Neuron (in vitro differentiated cells): ENCODE results near the gene KCNMB3.

ENCODE experiments used
- H2AFZ ChIP-seq: one replicate; pipeline ENCODE4 v1.6.1; 2013; ENCODE audit warnings: low read depth, mild to moderate bottlenecking, inconsistent platforms, low read length, moderate library complexity
- H3K27me3 ChIP-seq: one replicate; pipeline ENCODE4 v1.6.1; 2013; ENCODE audit warnings: low read length; ENCODE audit not compliant: insufficient read depth
- H3K36me3 ChIP-seq: one replicate; pipeline ENCODE4 v1.6.1; 2013; ENCODE audit warnings: low read length; ENCODE audit not compliant: insufficient read depth
- H3K4me1 ChIP-seq: one replicate; pipeline ENCODE4 v1.6.1; 2013; ENCODE audit warnings: low read length; ENCODE audit not compliant: insufficient read depth
- H3K4me3 ChIP-seq: 2 replicates; pipeline ENCODE4 v1.5.1; 2013; ENCODE audit warnings: mild to moderate bottlenecking, low read length, moderate library complexity
- H3K9me3 ChIP-seq: one replicate; pipeline ENCODE4 v1.6.1; 2013; ENCODE audit warnings: low read length

The KCNMB3 gene, protein sequence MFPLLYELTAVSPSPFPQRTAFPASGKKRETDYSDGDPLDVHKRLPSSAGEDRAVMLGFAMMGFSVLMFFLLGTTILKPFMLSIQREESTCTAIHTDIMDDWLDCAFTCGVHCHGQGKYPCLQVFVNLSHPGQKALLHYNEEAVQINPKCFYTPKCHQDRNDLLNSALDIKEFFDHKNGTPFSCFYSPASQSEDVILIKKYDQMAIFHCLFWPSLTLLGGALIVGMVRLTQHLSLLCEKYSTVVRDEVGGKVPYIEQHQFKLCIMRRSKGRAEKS

DNA sequence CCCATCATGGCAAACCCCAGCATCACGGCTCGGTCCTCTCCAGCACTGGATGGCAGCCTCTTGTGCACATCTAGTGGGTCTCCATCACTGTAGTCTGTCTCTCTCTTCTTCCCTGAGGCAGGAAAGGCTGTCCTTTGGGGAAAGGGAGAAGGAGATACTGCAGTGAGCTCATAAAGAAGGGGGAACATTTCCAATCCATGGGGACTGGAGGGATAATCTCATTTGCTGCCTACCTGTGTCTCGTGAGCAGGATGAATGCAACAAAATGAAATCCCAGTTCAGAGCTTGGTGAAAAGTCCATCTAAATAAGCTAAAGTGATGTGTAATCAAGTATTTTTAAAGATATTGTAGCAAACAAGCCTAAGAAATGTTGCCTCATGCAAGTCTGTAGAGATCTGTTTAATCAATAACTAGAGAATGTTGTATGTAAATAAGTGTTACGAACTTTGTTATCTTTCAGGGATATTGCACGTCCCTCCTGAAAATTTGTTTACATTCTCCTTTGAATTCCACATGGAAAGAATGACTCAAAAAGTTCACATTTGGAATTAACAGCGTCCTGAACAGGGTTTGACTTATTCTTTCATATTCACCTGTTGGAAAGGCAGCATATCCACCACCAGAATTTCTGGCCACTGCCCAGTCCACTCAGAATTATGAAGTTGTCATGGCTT is at the start of gene KCNMB3:
TSS of gene KCNMB3 (minus strand) at position 312 of the 674 bp plus-strand sequence. CDS start at position 188, 124 bp downstream.
- H3K27me3 ChIP-seq, result no peaks in the 10 kb centered on the region
- no peak within 1 kb of the TSS for H3K4me3 ChIP-seq
- H2AFZ ChIP-seq, result no peak within 1 kb of the TSS
- no peaks in the 10 kb centered on the region for H3K9me3 ChIP-seq
- H3K36me3 ChIP-seq, result no peaks in the 10 kb centered on the region
- no peaks in the 10 kb centered on the region for H3K4me1 ChIP-seq

DNA sequence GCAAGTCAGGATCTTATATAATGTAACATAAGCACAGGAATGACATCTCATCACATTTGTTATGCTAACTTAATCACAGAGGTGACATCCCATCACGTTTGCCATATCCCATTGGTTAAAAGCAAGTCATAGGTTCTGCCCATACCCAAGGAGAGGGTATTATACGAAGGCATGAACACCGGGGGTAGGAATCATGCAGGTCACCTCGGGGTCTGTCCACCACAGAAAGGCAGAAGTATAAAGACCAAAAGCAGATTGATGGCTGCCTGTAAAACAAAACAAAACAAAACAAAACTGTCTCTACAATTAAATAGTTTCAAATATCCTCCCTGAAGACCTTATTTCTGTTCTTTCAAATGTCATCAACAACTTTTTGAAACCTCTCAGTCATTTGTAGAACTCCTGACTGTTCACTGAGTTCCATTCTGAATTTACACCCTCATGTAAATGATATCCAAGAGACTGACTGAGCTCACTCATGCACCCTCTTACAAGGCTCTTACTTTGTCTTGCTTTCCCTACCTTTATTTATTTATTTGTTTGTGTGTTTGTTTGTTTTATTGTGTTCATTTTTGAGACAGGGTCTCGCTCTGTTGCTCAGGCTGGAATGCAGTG is 49.2 kb upstream of the KCNMB3 start:
- Histone ChIP-seq H3K4me3 (no peak overlapping the region), H3K27me3 (no peaks in the 10 kb centered on the region), H2AFZ (no peak overlapping the region), H3K36me3 (no peaks in the 10 kb centered on the region), H3K4me1 (peaks cover 3% of the 10 kb centered on the region), H3K9me3 (no peaks in the 10 kb centered on the region)

DNA sequence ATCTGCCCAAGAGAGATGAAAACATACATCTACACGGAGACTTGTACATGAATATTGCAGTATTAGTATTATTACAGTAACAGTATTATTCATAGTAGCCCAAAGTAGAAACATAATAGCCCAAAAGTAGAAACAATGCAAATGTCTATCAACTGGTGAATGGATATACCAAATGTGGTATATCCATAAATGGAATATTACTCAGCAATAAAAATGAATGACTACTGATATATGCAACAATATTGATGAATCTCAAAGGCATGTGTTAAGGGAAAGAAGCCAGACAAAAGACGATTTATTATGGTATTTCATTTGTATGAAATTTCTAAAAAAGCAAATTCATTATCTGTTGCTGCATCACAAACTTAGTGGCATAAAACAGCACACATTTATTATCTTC is 48.4 kb upstream of the KCNMB3 start:
- Histone ChIP-seq H3K4me1 (no peaks in the 10 kb centered on the region), H3K36me3 (no peaks in the 10 kb centered on the region), H3K27me3 (no peaks in the 10 kb centered on the region), H2AFZ (no peak overlapping the region), H3K4me3 (no peak overlapping the region), H3K9me3 (no peaks in the 10 kb centered on the region)

DNA sequence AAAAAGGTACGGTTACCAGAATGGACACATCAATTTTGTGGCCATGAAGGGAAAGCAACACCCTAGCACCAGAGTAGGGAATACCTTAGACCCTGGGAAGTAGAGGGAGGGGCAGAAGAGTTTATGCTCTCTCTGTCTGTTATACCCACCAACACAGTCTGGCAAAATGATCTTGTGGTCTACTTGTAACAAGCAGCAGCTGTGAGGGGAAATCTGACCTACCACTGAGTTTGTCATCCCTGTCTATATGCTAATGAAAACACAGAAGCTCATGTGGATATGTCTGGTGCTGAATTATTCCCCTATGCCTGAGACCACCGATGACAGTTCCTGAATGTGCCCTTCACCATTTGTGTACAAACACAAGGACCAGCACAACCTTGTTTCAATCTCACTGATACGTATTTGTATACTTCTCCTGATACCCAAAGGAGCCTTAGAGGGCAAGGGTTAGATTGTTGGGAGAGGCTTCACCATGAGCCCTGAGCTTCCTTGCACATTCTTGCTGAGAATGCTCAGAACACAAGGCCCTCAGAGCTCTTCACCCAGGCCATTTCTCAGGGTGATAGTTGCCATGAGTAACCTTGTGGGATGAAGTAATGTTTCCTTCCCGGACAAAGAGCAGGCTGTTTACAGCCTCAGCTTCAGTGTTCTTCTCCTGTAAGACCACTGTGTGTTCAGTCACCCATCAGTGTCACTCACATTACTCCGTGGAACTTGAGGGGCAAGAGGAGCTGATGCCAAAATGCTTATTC is 47.2 kb upstream of the KCNMB3 start:
- no peak overlapping the region for H2AFZ ChIP-seq
- H3K4me1 ChIP-seq, result no peaks in the 10 kb centered on the region
- no peak overlapping the region for H3K4me3 ChIP-seq
- no peaks in the 10 kb centered on the region for H3K27me3 ChIP-seq
- no peaks in the 10 kb centered on the region for H3K36me3 ChIP-seq
- H3K9me3 ChIP-seq, result no peaks in the 10 kb centered on the region

DNA sequence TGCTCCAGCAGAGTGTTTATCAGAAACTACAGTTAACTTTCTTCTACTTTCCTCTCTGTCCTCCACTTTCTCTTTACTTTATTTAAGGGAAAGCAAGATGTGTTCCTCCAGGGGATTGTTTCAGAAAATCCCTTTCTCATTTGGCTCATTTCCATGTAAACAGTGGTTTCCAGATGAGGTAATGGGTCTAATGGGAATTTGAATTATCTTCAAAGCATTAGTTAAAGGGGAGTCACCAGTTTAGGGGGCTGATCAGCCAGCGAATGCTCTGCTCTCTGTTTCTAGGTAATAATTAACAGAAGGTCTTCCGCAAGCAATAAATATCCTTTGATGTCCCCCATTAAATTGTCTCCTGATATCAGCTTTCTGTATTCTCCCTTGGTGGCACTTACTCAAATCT is 41.5 kb upstream of the KCNMB3 start:
- H3K9me3 ChIP-seq, result no peaks in the 10 kb centered on the region
- no peaks in the 10 kb centered on the region for H3K4me1 ChIP-seq
- no peaks in the 10 kb centered on the region for H3K27me3 ChIP-seq
- no peak overlapping the region for H3K4me3 ChIP-seq
- no peaks in the 10 kb centered on the region for H3K36me3 ChIP-seq
- no peak overlapping the region for H2AFZ ChIP-seq

DNA sequence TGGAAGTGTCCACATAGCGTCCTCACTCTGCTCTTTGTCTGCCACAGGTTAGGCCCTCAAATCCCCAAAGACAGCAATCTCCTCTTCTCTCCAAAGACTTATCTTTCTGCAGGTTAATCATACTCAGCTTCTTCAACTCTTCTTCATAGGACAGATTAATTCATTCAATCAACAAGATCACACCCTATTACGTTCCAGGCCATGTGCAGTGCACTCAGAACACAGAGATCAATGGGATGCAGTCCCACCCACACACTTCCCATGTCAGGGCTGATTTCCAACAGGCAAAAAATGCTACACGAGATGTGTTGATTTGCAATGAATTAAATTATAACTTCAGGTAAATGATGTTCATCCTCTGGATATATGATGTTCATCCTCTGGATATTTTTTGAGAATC is 38.4 kb upstream of the KCNMB3 start:
- no peaks in the 10 kb centered on the region for H3K4me1 ChIP-seq
- no peaks in the 10 kb centered on the region for H3K36me3 ChIP-seq
- H3K4me3 ChIP-seq, result no peak overlapping the region
- no peaks in the 10 kb centered on the region for H3K9me3 ChIP-seq
- no peaks in the 10 kb centered on the region for H3K27me3 ChIP-seq
- no peak overlapping the region for H2AFZ ChIP-seq

DNA sequence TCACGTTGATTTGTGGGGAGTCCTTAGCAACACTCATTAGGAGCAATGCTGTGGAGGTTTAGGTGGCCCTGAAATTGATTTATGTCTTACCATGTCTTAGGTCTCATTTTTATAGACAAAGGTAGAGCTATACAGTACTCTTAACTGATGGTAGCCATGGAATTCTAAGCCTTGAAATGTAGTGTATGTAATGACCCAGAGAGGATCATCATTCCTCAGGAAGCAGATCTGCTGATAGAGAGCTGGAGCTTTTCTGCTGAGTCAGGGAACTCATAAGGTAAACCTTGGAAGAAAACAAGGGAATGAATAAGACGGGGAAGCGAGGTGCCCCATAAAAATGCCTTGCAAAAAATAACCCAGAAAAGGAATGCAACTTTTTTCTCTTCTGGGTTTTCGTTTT is 37.9 kb upstream of the KCNMB3 start:
- H3K9me3 ChIP-seq, result no peaks in the 10 kb centered on the region
- no peaks in the 10 kb centered on the region for H3K4me1 ChIP-seq
- H3K36me3 ChIP-seq, result no peaks in the 10 kb centered on the region
- H2AFZ ChIP-seq, result no peak overlapping the region
- no peaks in the 10 kb centered on the region for H3K27me3 ChIP-seq
- no peak overlapping the region for H3K4me3 ChIP-seq

DNA sequence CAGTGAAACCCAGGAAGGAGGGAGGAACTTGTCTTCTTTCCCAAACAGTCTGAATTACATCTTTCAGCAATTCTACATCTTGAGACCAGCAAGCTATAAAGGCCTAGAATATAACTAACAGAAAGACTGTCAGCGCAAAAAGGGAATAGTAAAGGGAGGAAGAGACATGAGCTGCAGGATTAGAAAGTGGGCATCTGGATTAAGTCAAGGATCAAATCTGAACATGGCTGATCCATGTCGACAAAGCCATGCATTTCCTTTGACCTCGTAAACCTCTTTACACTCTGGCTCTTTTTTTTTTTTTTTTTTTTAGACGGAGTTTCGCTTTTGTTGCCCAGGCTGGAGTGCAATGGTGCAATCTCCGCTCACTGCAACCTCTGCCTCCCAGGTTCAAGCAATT is 35.4 kb upstream of the KCNMB3 start:
- Histone ChIP-seq H3K9me3 (no peaks in the 10 kb centered on the region), H3K27me3 (no peaks in the 10 kb centered on the region), H3K4me1 (no peaks in the 10 kb centered on the region), H2AFZ (no peak overlapping the region), H3K4me3 (no peak overlapping the region), H3K36me3 (no peaks in the 10 kb centered on the region)

DNA sequence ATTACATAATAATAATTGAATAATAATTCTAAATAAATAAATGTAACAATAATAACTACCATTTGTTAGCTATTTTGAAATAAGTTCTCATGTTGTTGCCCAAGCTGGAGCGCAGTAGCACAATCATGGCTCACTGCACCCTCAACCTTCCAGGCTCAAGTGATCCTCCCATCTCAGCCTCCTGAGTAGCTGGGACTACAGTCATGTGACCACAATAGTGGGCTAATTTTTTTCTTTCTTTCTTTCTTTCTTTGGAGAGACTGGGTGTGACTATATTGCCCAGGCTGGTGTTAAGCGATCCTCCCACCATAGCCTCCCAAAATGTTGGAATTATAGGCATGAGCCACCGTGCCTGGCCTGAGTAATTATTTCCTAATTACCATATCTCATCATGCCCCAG is 30.9 kb upstream of the KCNMB3 start:
- Histone ChIP-seq H3K27me3 (no peaks in the 10 kb centered on the region), H3K4me3 (no peak overlapping the region), H3K36me3 (no peaks in the 10 kb centered on the region), H3K4me1 (no peaks in the 10 kb centered on the region), H3K9me3 (no peaks in the 10 kb centered on the region), H2AFZ (no peak overlapping the region)

DNA sequence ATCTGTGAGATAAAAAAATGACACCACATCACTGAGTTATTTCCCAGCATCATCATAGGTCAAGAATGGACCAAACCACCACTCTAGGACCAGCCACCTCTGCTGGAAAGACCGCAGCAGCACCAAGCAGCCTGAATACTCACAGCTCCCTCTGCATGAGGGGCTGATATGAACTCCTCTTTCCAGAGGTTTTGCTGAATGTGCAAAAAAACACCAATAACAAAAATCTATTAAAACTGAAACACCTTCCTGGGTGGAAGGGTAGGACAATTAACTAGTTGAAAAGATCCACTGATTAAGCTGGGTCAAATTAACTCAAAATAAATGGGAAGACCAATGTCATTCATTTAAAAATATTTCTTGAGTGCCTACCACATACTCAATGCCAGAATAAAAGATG is 28.9 kb upstream of the KCNMB3 start:
- Histone ChIP-seq H3K27me3 (no peaks in the 10 kb centered on the region), H2AFZ (no peak overlapping the region), H3K4me3 (no peak overlapping the region), H3K36me3 (no peaks in the 10 kb centered on the region), H3K4me1 (no peaks in the 10 kb centered on the region), H3K9me3 (no peaks in the 10 kb centered on the region)

DNA sequence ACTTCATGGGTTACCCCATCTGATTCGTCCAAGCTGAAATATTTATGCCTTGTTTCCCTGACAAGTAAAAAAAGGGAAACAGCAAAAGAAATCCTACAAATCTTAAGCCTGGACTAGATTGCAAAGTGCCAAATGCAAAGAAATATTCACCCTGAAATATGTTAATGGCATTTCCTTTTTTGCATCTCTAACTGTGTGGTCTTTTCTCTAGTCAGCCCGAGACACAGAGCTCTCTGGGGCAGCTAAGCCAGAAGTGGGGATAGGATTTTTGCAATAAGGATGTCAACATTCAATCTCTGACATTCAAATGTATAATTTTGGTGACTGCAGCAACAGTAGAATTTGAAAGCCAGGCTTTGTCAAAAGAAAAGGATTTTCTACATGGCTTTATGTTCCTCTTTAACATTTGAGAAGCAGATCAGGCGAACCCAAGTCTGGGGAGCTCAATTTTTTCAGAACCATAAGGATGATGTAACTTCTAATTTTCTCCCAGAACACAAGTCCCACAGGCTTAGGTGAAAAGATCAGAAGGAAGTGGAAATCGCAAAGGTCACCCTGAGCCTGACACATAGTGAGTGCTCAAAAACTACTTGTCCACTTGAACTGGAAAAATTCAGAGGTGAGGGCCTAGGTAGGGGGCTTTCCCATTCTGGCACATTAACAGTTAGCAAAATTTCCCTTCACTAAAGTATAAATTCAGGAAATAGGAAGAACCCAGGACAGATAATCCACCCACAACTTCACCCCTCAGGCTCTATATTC is 28.2 kb upstream of the KCNMB3 start:
- H2AFZ ChIP-seq, result no peak overlapping the region

DNA sequence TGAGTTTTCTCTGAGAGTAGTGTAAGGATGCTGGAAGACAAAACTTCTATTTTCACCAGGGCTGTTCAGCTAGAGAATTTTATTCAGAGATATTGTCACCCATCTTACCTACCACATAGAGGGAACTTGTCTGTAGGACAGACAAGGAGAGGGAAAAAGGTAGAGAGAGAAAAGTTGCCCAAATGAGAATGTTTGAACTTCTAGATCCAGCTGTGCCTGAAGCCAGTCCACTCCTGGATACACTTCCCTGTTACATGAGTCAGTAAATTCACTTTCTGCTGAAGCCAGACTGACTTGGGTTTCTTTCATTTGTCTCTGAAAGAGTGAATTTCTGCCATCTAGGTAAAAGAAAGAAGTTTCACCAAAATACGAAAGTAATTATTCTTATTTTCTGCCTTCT is 27.2 kb upstream of the KCNMB3 start:
- Histone ChIP-seq H3K36me3 (no peaks in the 10 kb centered on the region), H3K27me3 (no peaks in the 10 kb centered on the region), H3K9me3 (no peaks in the 10 kb centered on the region), H3K4me1 (no peaks in the 10 kb centered on the region), H2AFZ (no peak overlapping the region), H3K4me3 (no peak overlapping the region)

More for the DNA sequence above, 28.2 kb upstream of the KCNMB3 start:
- Histone ChIP-seq H3K27me3 (no peaks in the 10 kb centered on the region), H3K9me3 (no peaks in the 10 kb centered on the region), H3K4me3 (no peak overlapping the region), H3K36me3 (no peaks in the 10 kb centered on the region), H3K4me1 (no peaks in the 10 kb centered on the region)
